B cell (primary cell): ENCODE results near the gene OR9Q1. TPM values are rescaled to one million over a fixed set of nuclear protein-coding genes. Genes with fewer than 3 reads are reported as not detected.

Source experiments
- ATAC-seq: fragments of 200-7000 bp; cut with Tn5 transposase; one replicate; pipeline ENCODE4 v1.10.0; 2021; ENCODE audit warnings: low read depth, mild to moderate bottlenecking, moderate number of reproducible peaks, moderate library complexity
- CTCF ChIA-PET: fragments of 350-600 bp; sonication (Branson Sonifier 250); formaldehyde crosslinking; loops from one replicate; lab custom pipeline; 2021; ENCODE audit warnings: antibody characterized with exemption, inconsistent platforms; lab: Charles Lee
- POLR2A ChIA-PET: fragments of 350-600 bp; sonication (Branson Sonifier 250); formaldehyde crosslinking; loops from one replicate; lab custom pipeline; 2021; ENCODE audit warnings: antibody characterized with exemption; lab: Charles Lee
- DNase-seq: peaks from one replicate; pipeline ENCODE4 v3.0.0; 2013
- H2AFZ ChIP-seq: 2 replicates; pipeline ENCODE4 v1.6.1; 2012; ENCODE audit warnings: mild to moderate bottlenecking, low read depth, low read length; ENCODE audit not compliant: insufficient read depth, poor library complexity, severe bottlenecking
- H3K27ac ChIP-seq, 2 donors: 1 replicate in 1 of 2; 2 replicates in 1 of 2; pipeline ENCODE4 v1.5.1; 2012 to 2013; ENCODE audit warnings: low read length in 2 of 2, mild to moderate bottlenecking in 2 of 2, moderate library complexity in 1 of 2
- H3K27me3 ChIP-seq, 4 experiments: fragments of 200-600 bp in 1 of 4; sonication (generic) in 1 of 4; replicated peaks in 1 of 4; 1 replicate in 2 of 4; 2 replicates in 2 of 4; pipeline versions ENCODE4 v1.6.1 to v1.7.0; 2013 to 2016; ENCODE audit warnings: low read length in 3 of 4, mild to moderate bottlenecking in 2 of 4, mixed read lengths in 1 of 4, moderate library complexity in 1 of 4; ENCODE audit not compliant: insufficient read depth in 4 of 4, control insufficient read depth in 3 of 4; ENCODE audit errors: control extremely low read depth in 1 of 4
- H3K36me3 ChIP-seq, 2 experiments: replicated peaks in 1 of 2; 1 replicate in 1 of 2; 2 replicates in 1 of 2; pipeline versions ENCODE4 v1.6.1 to v1.7.1; 2013; ENCODE audit warnings: low read length in 1 of 2; ENCODE audit not compliant: insufficient read depth in 2 of 2, control insufficient read depth in 1 of 2; ENCODE audit errors: control extremely low read depth in 1 of 2, extremely low read depth in 1 of 2
- H3K4me1 ChIP-seq, 2 donors: fragments of 200-600 bp in 1 of 2; sonication (generic) in 1 of 2; 1 replicate in 1 of 2; 2 replicates in 1 of 2; pipeline versions ENCODE4 v1.5.1 to v1.6.1; 2013 to 2017; ENCODE audit warnings: low read length in 2 of 2; ENCODE audit not compliant: control insufficient read depth in 2 of 2, insufficient read depth in 2 of 2
- H3K4me2 ChIP-seq: replicated peaks from 2 replicates; pipeline ENCODE3; 2012; ENCODE audit warnings: mild to moderate bottlenecking, low read depth, low read length; ENCODE audit not compliant: poor library complexity, severe bottlenecking
- H3K4me3 ChIP-seq, 5 experiments: fragments of 200-600 bp in 1 of 5; sonication (generic) in 1 of 5; 1 replicate in 3 of 5; 2 replicates in 2 of 5; pipeline versions ENCODE4 v1.5.1 to v1.7.0; 2011 to 2016; ENCODE audit warnings: low read length in 4 of 5, mild to moderate bottlenecking in 4 of 5, low read depth in 2 of 5, control low read depth in 1 of 5, moderate library complexity in 1 of 5; ENCODE audit not compliant: insufficient read depth in 1 of 5; ENCODE audit errors: control extremely low read depth in 1 of 5, extremely low read depth in 1 of 5
- H3K79me2 ChIP-seq: fragments of 200-600 bp; sonication (generic); one replicate; pipeline ENCODE4 v1.6.0; 2016; ENCODE audit warnings: low read length; ENCODE audit not compliant: control insufficient read depth, insufficient read depth
- H3K9ac ChIP-seq: fragments of 200-600 bp; sonication (generic); 2 replicates; pipeline ENCODE4 v1.6.1; 2017; ENCODE audit warnings: mild to moderate bottlenecking, low read length, moderate library complexity
- H3K9me3 ChIP-seq, 3 donors: one replicate each; pipeline versions ENCODE4 v1.6.1 to v1.7.1; 2013; ENCODE audit warnings: low read length in 2 of 3; ENCODE audit not compliant: control insufficient read depth in 2 of 3, insufficient read depth in 1 of 3; ENCODE audit errors: control extremely low read depth in 1 of 3
- H4K20me1 ChIP-seq: 2 replicates; pipeline ENCODE4 v1.6.0; 2012; ENCODE audit warnings: mild to moderate bottlenecking, low read length; ENCODE audit not compliant: insufficient read depth, control insufficient read depth, poor library complexity, severe bottlenecking
- H3K27ac Mint-ChIP-seq: one replicate; pipeline ENCODE4 v1.8.0; 2021; ENCODE audit warnings: mixed read lengths
- H3K27me3 Mint-ChIP-seq: one replicate; pipeline ENCODE4 v1.8.0; 2021; ENCODE audit warnings: mixed read lengths
- H3K4me1 Mint-ChIP-seq: one replicate; pipeline ENCODE4 v1.8.0; 2021; ENCODE audit warnings: mixed read lengths
- H3K4me3 Mint-ChIP-seq: one replicate; pipeline ENCODE4 v1.8.0; 2021; ENCODE audit warnings: mixed read lengths
- H3K9me3 Mint-ChIP-seq: one replicate; pipeline ENCODE4 v1.8.0; 2022; ENCODE audit warnings: mixed read lengths; ENCODE audit not compliant: insufficient read depth
- CTCF ChIP-seq: fragments of 200-600 bp; IDR thresholded peaks from one replicate; pipeline ENCODE4 v1.8.0; 2022; ENCODE audit warnings: antibody characterized with exemption, mild to moderate bottlenecking
- EZH2 ChIP-seq: IDR thresholded peaks from 2 replicates; pipeline ENCODE4 v1.6.1; 2012; ENCODE audit warnings: borderline replicate concordance, low read depth, mild to moderate bottlenecking, moderate library complexity, low read length; ENCODE audit not compliant: insufficient read depth, poor library complexity, severe bottlenecking
- WGBS: methylation state at CpG from one replicate; pipeline ENCODE4 v1.1.5; 2013; ENCODE audit warnings: missing lambda C conversion rate; ENCODE audit not compliant: insufficient coverage; 5-methylcytosine and 5-hydroxymethylcytosine counted together
- intact Hi-C: fragments of 100-400 bp; cut with micrococcal nuclease; formaldehyde crosslinking; loops from one replicate; pipeline ENCODE4 v1.10.0; 2022
- polyA plus RNA-seq: library from polyadenylated mRNA; depleted of rRNA; stranded (reverse); fragments of >200 nt; gene quantifications from 2 replicates; pipeline ENCODE4 v1.2.3, GENCODE V29; 2012
- total RNA-seq, 2 donors: library from RNA; stranded (reverse); fragments of 120-200 nt in 1 of 2; gene quantifications; 1 replicate in 1 of 2; 2 replicates in 1 of 2; pipeline versions ENCODE4 v1.2.3 to v1.2.4, GENCODE V29; 2013 to 2022

OR9Q1 gene
- total and polyA plus RNA-seq, 2 donors (not counting 1 experiment from before 2014, with no cell fraction given) = not detected

GRCh38 chr11:58135171-58135570, 111.5 kb downstream of the OR9Q1 start:
- Mint-ChIP-seq H3K4me3 (no peak overlapping the region), H3K9me3 (no peaks in the 10 kb centered on the region), H3K4me1 (no peaks in the 10 kb centered on the region), H3K27me3 (peaks cover 8% of the 10 kb centered on the region), H3K27ac (no peak overlapping the region)
- Histone ChIP-seq H3K27me3 (peaks cover 0 to 2% (median 0%) of the 10 kb centered on the region in 4 experiments), H3K9me3 (no peaks in the 10 kb centered on the region), H3K9ac (no peak overlapping the region), H3K4me3 (no peak overlapping the region), H3K4me2 (no peak overlapping the region), H3K27ac (no peak overlapping the region), H3K36me3 (no peaks in the 10 kb centered on the region), H3K4me1 (no peaks in the 10 kb centered on the region), H4K20me1 (no peaks in the 10 kb centered on the region), H3K79me2 (no peaks in the 10 kb centered on the region), H2AFZ (no peak overlapping the region)
- ATAC-seq (no peak), DNase-seq (no peak)
- POLR2A ChIA-PET = no interaction called here
- CTCF ChIA-PET = no interaction called here
- WGBS = no CpG with 5 or more reads among the region's 1 CpG
- TF ChIP-seq CTCF = no peak
- TF ChIP-seq EZH2 = no peak
- intact Hi-C loops = no loop called here

GRCh38 chr11:58142761-58143160, 119.1 kb downstream of the OR9Q1 start:
- H4K20me1 ChIP-seq = no peaks in the 10 kb centered on the region
- no peaks in the 10 kb centered on the region for H3K36me3 ChIP-seq
- DNase-seq (no peak), ATAC-seq (no peak)
- no peak overlapping the region for H3K4me3 Mint-ChIP-seq
- H3K4me1 ChIP-seq = no peaks in the 10 kb centered on the region
- H3K79me2 ChIP-seq = no peaks in the 10 kb centered on the region
- no peaks in the 10 kb centered on the region for H3K9me3 Mint-ChIP-seq
- H3K9me3 ChIP-seq = no peaks in the 10 kb centered on the region
- POLR2A ChIA-PET = no interaction called here
- H3K27ac Mint-ChIP-seq = no peak overlapping the region
- no peak overlapping the region for H3K4me2 ChIP-seq
- H3K27ac ChIP-seq = no peak overlapping the region
- H3K27me3 Mint-ChIP-seq = peaks cover 8% of the 10 kb centered on the region
- CTCF ChIA-PET = no interaction called here
- H2AFZ ChIP-seq = no peak overlapping the region
- H3K4me1 Mint-ChIP-seq = no peaks in the 10 kb centered on the region
- TF ChIP-seq CTCF (no peak), EZH2 (no peak)
- intact Hi-C loops = no loop called here
- no peak overlapping the region for H3K4me3 ChIP-seq
- no peak overlapping the region for H3K9ac ChIP-seq
- H3K27me3 ChIP-seq = no peaks in the 10 kb centered on the region
- WGBS = no CpG with 5 or more reads among the region's 1 CpG
